ENCODE measurements around the gene MRPL58.

The MRPL58 gene

DNA sequence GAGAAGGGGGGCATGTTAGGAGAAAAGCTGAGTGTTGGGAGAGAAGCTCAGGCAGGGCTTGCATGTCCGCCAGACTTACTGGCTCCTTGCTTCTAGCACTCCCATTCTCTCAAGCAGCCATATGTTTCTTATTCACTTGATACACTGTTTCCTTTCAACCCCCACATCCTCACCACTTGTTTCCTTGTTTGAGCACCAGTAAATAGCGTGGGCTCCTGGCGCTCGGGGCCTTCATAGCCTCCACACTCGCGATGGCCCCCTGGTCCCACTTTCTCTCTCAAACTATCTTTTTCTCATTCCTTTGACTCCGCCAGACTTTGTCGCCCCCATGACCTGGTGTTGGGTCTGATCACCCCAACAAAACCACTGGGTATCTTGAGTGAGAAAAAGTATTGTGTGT, 17.7 kb downstream of the MRPL58 start:
- Mint-ChIP-seq H3K4me3 (peak overlapping the region in 1 of 3 experiments; percentile 65), H3K9me3 (peaks cover 28% of the 10 kb centered on the region), H3K4me1 (peaks cover 13% of the 10 kb centered on the region), H3K27me3 (ENCODE audit: low read depth) (peaks cover 8% of the 10 kb centered on the region), H3K36me3 (ENCODE audit: low read depth) (peaks cover 4% of the 10 kb centered on the region), H3K27ac (no peak overlapping the region)
- TF ChIP-seq, protein P1, sequence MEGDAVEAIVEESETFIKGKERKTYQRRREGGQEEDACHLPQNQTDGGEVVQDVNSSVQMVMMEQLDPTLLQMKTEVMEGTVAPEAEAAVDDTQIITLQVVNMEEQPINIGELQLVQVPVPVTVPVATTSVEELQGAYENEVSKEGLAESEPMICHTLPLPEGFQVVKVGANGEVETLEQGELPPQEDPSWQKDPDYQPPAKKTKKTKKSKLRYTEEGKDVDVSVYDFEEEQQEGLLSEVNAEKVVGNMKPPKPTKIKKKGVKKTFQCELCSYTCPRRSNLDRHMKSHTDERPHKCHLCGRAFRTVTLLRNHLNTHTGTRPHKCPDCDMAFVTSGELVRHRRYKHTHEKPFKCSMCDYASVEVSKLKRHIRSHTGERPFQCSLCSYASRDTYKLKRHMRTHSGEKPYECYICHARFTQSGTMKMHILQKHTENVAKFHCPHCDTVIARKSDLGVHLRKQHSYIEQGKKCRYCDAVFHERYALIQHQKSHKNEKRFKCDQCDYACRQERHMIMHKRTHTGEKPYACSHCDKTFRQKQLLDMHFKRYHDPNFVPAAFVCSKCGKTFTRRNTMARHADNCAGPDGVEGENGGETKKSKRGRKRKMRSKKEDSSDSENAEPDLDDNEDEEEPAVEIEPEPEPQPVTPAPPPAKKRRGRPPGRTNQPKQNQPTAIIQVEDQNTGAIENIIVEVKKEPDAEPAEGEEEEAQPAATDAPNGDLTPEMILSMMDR (IDR thresholded peaks at IDR 0.05; ENCODE audit: unreplicated experiment in 3 of 3): no peak

DNA sequence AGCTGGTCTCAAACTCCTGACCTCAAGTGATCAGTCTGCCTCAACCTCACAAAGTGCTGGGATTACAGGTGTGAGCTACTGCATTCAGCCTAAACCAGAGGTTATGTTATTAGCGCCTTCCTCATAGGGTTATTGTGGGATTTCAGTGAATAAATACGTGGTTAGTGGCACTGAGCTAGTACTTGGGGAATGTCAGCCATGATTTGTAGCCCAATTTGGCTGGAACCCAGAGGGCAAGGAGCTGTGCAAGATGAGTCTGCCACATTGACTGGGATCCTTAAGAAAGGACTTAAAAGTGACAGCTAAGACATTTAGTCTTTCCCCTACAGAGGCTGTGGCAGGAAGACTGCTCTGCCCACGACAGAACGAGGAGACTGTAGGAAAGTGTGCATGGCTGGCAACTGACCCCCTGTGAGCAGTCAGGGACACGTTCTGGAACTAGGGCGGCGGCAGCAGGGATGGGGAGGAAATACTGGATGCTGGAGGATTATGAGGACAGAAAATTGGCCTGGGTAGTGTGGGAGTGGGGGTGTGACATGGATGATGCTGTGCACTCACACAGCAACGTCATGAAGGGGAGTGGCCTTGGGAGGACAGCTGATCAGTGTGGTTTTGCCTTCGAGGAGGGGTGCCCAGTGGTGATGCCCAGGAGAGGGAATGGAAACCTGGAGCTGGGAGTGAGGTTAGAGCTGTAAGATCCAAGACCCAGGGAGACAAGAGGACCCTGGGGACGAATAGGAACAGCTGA, 19.7 kb downstream of the MRPL58 start:
- TF ChIP-seq, protein P1 (IDR thresholded peaks at IDR 0.05; ENCODE audit: unreplicated experiment in 3 of 3): no peak
- Mint-ChIP-seq H3K27me3 (ENCODE audit: low read depth) (peaks cover 8% of the 10 kb centered on the region), H3K36me3 (ENCODE audit: low read depth) (peaks cover 4% of the 10 kb centered on the region)

DNA sequence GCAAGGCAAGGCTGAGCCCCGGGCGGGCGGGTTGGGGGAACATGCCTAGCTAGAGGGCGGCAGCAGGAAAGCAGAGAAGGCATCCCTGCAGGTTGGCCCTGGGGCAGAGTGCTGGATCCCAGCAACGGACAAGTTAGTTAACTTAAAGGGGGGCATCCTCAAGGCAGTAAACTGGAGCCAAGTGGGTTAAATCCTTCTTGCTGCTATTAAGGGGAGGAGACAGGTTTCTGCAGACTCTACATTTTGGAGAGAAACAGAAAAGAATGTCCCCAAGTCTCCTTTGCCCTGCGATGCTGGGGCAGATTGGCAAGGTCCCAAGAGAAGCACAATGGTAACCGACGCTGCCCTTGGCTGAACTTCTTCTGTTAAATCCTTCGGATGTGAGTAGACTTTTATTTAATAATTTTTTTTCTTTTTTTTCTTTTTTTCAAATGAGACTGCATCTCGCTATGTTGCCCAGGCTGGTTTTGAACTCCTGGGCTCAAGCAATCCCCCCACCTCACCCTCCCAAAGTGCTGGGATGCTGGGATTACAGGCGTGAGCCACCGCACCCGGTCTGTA, 20.3 kb downstream of the MRPL58 start:
- peaks cover 8% of the 10 kb centered on the region for H3K27me3 Mint-ChIP-seq (ENCODE audit: low read depth)
- peak overlapping the region; percentile 98 to 99 (median 99) for H3K4me3 Mint-ChIP-seq
- peaks cover 19% of the 10 kb centered on the region for H3K4me1 Mint-ChIP-seq
- peaks cover 21% of the 10 kb centered on the region for H3K9me3 Mint-ChIP-seq
- H3K36me3 Mint-ChIP-seq (ENCODE audit: low read depth): peaks cover 4% of the 10 kb centered on the region
- TF ChIP-seq, protein P1 (IDR thresholded peaks at IDR 0.05; ENCODE audit: unreplicated experiment in 3 of 3): no peak
- peak overlapping the region in 2 of 3 experiments; percentile 65 to 97 for H3K27ac Mint-ChIP-seq

More for the DNA sequence above, 19.7 kb downstream of the MRPL58 start:
- Mint-ChIP-seq H3K9me3 (peaks cover 21% of the 10 kb centered on the region), H3K27ac (peak overlapping the region; percentile 17 to 65 (median 47)), H3K4me3 (peak overlapping the region; percentile 98 to 99 (median 99)), H3K4me1 (peaks cover 19% of the 10 kb centered on the region)

DNA sequence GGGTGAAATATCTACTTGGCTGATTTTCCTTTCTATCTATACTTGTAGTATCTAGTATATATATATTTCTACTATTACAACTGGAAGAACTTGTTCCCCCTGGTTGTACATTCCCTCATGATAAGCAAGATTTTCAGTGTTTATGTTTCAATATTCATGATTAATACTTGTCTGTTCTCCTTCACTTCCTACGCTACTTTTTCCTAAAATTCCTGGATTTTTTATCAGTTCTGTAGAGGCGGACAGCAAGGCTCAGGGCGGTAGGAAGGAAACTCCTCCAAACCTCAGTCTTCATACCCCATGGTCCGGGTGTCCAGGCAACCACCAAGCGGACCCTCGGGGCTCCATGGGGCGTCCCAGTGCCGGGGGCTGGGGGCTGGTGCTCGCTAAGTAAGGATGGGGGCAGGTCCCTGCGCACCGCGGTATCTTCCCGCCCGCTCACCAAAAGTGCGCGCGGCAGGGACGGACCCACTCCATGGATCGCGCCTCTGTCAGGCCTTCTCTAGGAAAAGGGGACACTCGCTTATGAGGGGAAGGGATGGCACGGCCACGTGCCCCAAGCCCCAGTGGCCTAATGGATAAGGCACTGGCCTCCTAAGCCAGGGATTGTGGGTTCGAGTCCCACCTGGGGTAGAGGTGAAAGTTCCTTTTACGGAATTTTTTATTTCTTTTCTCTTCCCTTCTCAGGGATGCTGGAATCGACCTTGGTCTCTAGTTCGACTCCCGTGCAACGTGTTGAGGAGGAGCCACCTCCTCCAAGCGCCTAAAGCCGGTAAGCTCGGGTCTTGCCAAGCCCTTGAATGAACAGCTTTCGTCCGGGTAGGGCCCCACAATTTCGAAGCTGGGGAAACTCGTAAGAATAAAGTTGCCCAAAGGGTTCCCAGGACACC, 21.1 kb downstream of the MRPL58 start:
- TF ChIP-seq, protein P1 (IDR thresholded peaks at IDR 0.05; ENCODE audit: unreplicated experiment in 3 of 3): no peak
- Mint-ChIP-seq H3K36me3 (ENCODE audit: low read depth) (peaks cover 7% of the 10 kb centered on the region), H3K27ac (peak overlapping the region; percentile 97 to 99 (median 98)), H3K4me3 (peak overlapping the region; percentile 98 to 99 (median 99)), H3K4me1 (peaks cover 19% of the 10 kb centered on the region), H3K9me3 (peaks cover 19% of the 10 kb centered on the region), H3K27me3 (ENCODE audit: low read depth) (peaks cover 8% of the 10 kb centered on the region)

DNA sequence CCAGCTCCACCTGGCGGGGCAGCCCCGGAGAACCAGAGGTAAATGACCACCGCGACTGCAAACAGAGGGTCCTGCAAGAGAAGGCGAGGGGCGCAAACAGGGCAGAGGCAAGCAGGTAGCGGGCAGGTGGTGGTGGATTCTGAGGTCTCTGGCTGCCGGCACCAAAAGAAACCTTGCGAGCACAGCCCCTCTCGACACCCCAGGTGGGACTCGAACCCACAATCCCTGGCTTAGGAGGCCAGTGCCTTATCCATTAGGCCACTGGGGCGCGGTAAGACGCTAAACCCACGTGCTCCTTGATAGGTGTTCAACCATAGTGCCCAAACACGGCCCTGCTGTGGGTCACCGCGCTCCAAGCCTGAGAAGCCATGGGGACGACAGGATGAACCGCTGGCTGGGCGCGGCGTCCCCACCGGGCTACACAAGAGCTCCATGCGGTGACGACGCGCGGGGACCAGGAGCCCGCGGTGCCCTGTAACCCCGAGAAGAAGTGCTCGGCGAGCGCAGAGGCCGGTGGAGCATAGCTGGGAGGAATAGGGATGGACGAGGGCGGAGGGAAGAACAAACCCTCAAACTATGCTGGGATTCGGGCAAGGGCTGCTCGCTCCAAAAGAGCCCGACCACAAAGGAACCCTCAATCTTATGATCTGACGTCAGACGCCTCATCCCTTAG, 21.9 kb downstream of the MRPL58 start:
- Mint-ChIP-seq H3K27me3 (ENCODE audit: low read depth) (peaks cover 8% of the 10 kb centered on the region), H3K36me3 (ENCODE audit: low read depth) (peaks cover 12% of the 10 kb centered on the region), H3K4me1 (peaks cover 19% of the 10 kb centered on the region), H3K9me3 (peaks cover 16% of the 10 kb centered on the region), H3K27ac (peak overlapping the region; percentile 97 to 99 (median 98)), H3K4me3 (peak overlapping the region; percentile 98 to 99 (median 99))
- TF ChIP-seq, protein P1 (IDR thresholded peaks at IDR 0.05; ENCODE audit: unreplicated experiment in 3 of 3): peak in 1 of 3 experiments; percentile 18
